Right ventricle myocardium inferior (tissue), 1 donor: ENCODE results near the gene KCTD19. TPM values are rescaled to one million over a fixed set of nuclear protein-coding genes. Genes with fewer than 3 reads are reported as not detected.

Experiments
- ATAC-seq: fragments of 200-7000 bp; cut with Tn5 transposase; one replicate; pipeline ENCODE4 v1.9.1; 2020; ENCODE audit warnings: mild to moderate bottlenecking, moderate library complexity
- DNase-seq: peaks from one replicate; pipeline ENCODE4 v3.0.0; 2021; ENCODE audit errors: missing footprints
- intact Hi-C: fragments of 100-400 bp; cut with DNase I; formaldehyde crosslinking; loops from one replicate; pipeline ENCODE4 v1.11.0; 2022
- total RNA-seq: library from RNA; stranded (reverse); fragmentation: NEBNext Ultra II Directional; extraction: Animal tissue kit (Norgen Biotek cat#: 25700); gene quantifications from one replicate; pipeline ENCODE4 v1.2.1, GENCODE V29; 2021
- donor health status: DM: no; HTN: yes; CAD: no; lungs with severe emphysema.

KCTD19 gene
- total RNA-seq, 1 donor from 2014 or later, result not detected

DNA sequence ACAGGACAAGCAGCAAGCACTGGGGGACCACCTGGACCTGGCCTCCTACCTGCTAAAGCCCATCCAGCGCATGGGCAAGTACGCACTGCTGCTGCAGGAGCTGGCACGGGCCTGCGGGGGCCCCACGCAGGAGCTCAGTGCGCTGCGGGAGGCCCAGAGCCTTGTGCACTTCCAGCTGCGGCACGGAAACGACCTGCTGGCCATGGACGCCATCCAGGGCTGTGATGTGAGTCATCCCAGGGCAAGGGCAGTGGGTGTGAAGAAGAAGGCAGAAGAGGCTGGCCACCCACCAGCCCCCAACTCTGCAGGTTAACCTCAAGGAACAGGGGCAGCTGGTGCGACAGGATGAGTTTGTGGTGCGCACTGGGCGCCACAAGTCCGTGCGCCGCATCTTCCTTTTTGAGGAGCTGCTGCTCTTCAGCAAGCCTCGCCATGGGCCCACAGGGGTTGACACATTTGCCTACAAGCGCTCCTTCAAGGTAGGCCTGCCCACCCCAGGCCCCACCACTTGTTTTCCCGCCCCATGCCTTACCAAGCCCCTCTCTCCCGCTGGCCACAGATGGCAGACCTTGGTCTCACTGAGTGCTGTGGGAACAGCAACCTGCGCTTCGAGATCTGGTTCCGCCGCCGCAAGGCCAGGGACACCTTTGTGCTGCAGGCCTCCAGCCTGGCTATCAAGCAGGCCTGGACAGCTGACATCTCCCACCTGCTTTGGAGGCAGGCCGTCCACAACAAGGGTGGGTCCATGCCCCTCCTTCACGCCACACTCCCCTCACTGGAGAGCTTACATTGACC, 39.9 kb downstream of the KCTD19 start:
- intact Hi-C loops, result loop anchor here (10.0 kb wide), 1 partner anchor 312 kb away; no protein-coding TSS in a partner anchor
- ATAC-seq, result no peak
- DNase-seq, result no peak

GRCh38 chr16:67284699-67285646, 41.6 kb downstream of the KCTD19 start:
- intact Hi-C loops, result loop anchor here (10.0 kb wide), 1 partner anchor 310 kb away; no protein-coding TSS in a partner anchor
- DNase-seq (no peak), ATAC-seq (peak; percentile 30)

DNA sequence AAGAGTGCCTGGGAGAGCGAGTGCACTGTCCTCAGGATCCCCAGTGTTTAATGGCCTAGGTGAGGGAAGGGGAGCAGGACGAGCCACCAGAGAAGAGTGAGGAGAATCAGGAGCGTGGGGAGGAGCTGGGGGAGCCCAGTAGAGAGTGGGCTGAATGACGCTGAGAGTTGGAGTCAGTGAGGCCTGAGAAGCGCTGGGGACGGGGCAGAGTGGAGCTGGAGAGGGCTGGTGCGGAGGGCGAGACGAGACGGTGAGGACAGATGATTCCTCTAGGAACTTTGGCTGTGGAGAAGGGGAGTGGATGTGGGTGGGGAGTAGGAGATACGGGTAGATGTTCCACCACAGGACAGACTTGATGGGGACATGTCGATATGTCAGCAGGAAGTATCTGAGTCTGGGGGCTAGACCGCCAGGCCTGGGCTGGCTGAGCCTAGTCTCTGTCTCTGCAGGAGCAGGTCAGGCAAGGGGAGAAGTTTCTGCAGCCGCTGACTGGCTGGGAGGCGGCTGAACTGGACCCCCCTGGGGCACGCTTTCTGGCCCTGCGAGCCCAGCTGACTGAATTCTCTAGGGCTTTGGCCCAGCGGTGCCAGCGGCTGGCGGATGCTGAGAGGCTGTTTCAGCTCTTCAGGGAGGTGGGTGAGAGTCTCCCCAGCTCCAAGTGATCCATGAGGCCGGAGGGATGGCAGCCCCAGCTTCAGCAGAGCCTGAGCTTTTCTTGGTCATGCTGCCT, 42.5 kb downstream of the KCTD19 start:
- intact Hi-C loops, result loop anchor here (10.0 kb wide), 1 partner anchor 309 kb away; no protein-coding TSS in a partner anchor
- no peak for DNase-seq
- no peak for ATAC-seq

DNA sequence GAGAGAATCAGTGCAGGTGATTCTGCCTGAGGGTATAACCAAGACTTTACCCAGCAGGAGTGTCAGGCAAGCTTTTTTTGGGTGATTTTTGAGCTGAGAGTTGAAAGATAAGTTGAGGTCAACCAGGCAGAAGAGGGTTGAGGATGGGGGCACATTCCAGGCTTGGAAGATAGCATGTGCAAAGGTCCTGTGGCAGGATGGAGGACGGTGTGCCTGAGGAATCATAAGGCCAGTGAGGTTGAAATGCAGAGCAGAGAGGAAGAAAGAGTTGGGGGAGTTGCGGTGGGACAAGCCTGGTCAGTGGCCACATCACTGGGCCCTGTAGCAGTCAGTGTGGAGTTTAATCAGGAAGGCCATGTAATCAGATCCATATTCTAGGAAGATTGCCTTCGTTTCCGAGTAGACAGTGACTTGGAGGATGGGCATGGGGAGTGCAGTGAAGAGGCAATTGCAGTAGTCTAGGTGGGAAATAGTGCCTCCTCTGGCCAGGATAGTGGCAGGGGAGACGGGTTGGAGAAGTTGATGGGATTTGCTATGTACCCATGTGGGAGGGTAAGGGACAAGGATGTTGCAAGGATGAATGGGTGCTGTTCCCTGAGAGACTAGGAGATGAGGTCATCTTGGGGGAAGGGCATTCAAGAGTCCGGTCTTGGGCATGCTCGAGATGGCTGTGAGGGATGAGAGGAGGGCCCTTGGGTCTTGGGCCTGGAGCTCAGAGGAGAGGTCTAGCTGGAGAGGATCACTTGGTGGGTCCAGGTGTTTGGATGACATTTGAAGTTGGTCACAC, 43.3 kb downstream of the KCTD19 start:
- intact Hi-C loops, result loop anchor here (10.0 kb wide), 1 partner anchor 308 kb away; no protein-coding TSS in a partner anchor
- no peak for DNase-seq
- ATAC-seq, result no peak

GRCh38 chr16:67282447-67282805, 44.1 kb downstream of the KCTD19 start:
- DNase-seq (no peak), ATAC-seq (no peak)
- intact Hi-C loops, result loop anchor here (10.0 kb wide), 1 partner anchor 308 kb away; no protein-coding TSS in a partner anchor

- intact Hi-C loops, result loop anchor here (10.0 kb wide), 1 partner anchor 307 kb away; no protein-coding TSS in a partner anchor
- no peak for DNase-seq
- no peak for ATAC-seq
Measured at GRCh38 chr16:67281536-67282446, 44.8 kb downstream of the KCTD19 start.

DNA sequence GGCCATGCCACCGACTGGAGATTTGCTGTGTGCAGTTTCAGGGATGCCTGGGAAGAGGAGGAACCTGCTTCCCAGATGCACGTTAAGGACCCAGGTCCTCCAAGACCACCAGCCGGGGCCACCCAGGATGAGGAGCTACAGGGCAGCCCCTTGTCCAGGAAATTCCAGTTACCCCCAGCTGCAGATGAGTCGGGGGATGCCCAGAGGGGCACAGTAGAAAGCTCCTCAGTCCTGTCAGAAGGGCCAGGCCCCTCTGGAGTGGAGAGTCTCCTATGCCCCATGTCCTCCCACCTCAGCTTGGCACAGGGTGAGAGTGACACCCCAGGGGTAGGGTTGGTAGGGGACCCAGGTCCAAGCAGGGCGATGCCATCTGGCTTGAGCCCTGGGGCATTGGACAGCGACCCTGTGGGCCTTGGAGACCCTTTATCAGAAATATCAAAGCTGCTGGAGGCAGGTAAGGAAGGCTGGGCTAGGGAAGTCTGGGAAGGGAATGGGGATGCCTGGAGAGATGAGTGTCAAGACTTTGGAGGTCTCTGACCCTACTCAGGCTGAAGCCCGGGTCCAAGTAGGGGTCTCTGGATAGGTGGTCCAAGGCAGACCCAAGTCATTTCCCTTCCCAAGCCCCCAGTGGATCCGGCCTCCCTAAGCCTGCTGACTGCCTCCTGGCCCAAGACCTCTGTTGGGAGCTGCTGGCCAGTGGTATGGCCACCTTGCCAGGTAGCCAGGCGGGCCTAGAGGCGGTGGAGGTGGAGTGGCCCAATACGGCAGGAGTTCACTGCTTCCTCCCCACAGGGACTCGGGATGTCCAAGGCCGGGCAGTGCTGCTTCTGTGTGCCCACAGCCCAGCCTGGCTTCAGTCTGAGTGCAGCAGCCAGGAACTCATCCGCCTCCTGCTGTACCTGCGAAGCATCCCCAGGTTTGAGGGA, 46.2 kb downstream of the KCTD19 start:
- ATAC-seq (no peak), DNase-seq (no peak)
- intact Hi-C loops, result loop anchor here (10.0 kb wide), 1 partner anchor 306 kb away; no protein-coding TSS in a partner anchor

GRCh38 chr16:67279296-67280089, 47.0 kb downstream of the KCTD19 start, which contains the start of gene PLEKHG4:
TSS of gene PLEKHG4 (plus strand) at chr16:67279532. CDS start at chr16:67280045, 513 bp downstream.
- ATAC-seq, result peak; percentile 90
- peak; percentile 90 for DNase-seq
- intact Hi-C loops, result loop anchor here (10.0 kb wide), 1 partner anchor 305 kb away; no protein-coding TSS in a partner anchor

GRCh38 chr16:67278773-67279295, 47.7 kb downstream of the KCTD19 start:
- ATAC-seq (peak; percentile 3), DNase-seq (no peak)
- intact Hi-C loops, result no loop called here

GRCh38 chr16:67277999-67278772, 48.4 kb downstream of the KCTD19 start:
- intact Hi-C loops, result no loop called here
- DNase-seq, result no peak
- ATAC-seq, result no peak

GRCh38 chr16:67277294-67277998, 49.1 kb downstream of the KCTD19 start:
- DNase-seq, result no peak

GRCh38 chr16:67275321-67275720, 51.2 kb downstream of the KCTD19 start:
- intact Hi-C loops, result no loop called here
- ATAC-seq, result no peak

More at GRCh38 chr16:67277294-67277998, 49.1 kb downstream of the KCTD19 start:
- no peak for ATAC-seq
- intact Hi-C loops, result no loop called here

DNA sequence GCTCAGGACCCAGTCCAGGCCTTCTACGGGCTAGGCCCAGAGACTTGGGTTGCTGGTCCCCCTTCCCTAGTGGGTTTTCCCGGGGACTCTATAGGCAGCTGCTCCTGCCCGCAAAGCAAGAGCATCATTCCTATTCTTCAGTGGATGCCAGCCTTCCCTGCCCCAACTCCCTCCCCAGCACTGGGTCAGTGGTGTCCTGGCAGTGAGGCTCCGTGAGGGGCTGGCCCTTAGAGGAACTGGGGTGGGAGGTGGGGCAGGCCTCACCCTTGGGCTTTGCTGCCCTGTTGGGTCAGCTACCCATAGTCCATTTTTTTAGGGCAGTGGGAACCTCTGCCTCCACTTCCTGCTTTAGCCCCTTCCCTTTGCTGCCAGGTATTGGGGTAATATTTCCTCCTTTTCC, 55.1 kb downstream of the KCTD19 start:
- ATAC-seq (no peak), DNase-seq (no peak)
- intact Hi-C loops, result no loop called here

More at GRCh38 chr16:67275321-67275720, 51.2 kb downstream of the KCTD19 start:
- DNase-seq, result no peak
